SK-N-MC (cell line): ENCODE results near the gene FAM241A.

Source experiments
- EZH2 ChIP-seq: fragments of 200-600 bp; sonication (generic); IDR thresholded peaks from one replicate; pipeline ENCODE4 v1.6.1; 2017; ENCODE audit warnings: antibody characterized with exemption
- POLR2AphosphoS5 ChIP-seq: IDR thresholded peaks from 2 replicates; pipeline ENCODE4 v1.6.1; 2012; ENCODE audit warnings: mild to moderate bottlenecking, low read depth, low read length, borderline replicate concordance

DNA sequence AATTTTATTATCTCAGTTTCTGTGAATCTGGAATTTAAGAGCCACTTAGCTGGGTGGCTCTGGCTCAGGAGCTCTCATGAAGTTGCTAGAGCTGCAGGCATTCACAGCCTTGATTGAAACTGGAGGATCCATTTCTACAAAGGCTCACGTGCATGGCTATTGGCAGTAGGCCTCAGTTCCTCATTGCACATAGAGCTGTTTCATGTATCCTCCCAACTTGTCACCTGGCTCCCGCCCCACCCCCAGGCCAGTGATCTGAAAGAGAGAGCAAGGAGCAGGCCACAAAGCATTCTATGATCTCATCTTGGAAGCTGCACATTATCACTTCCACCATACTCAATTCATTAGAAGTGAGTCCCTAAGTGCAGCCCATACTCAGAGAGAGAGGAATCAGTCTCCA lies 67.8 kb downstream of the FAM241A start:
- TF ChIP-seq EZH2 (no peak), POLR2AphosphoS5 (no peak)
